ENCODE results near the gene LRRC42. TPM values are rescaled to one million over a fixed set of nuclear protein-coding genes. Genes with fewer than 3 reads are reported as not detected.

Gene LRRC42
- total and polyA plus RNA-seq, 9 of the 15 experiments (the other 6 are each of a cell fraction or from before 2014, with no cell fraction given): 17.3 to 51.9 (median 35.5) TPM

DNA sequence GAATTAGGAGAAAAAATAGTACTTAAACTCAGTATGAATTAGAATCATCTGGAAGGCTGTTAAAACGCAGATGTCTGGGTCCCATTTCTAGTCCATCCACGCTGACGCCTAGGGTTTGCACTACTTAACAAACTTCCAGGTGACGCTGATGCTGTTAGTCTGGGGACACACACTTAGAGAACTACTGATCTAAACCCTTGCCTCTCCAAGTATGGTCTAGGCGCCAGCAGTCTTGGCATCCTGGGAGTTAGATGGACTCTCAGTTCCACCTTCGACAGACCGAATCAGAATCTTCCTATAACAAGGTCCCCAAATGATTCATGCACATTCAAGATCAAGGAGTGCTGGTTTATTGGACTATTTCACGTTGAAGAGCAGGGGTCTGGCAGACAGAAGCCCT is 40.6 kb upstream of the LRRC42 start:
- FAIRE-seq (no peak), DNase-seq (ENCODE audit: extremely low read depth in 1 of 4, low spot score in 3 of 4) (no peak), ATAC-seq (no peak)
- Histone ChIP-seq H4K20me1 (replicated peaks; ENCODE audit: control insufficient read depth, insufficient read depth, low read length) (0 out of 2 replicates have a peak, but pooled peaks cover 4% of the 10 kb centered on the region), H2AFZ (ENCODE audit: low read depth, low read length) (no peak overlapping the region), H3K79me2 (ENCODE audit: control insufficient read depth, insufficient read depth, low read length) (no peaks in the 10 kb centered on the region), H3K9me3 (replicated peaks; ENCODE audit: control insufficient read depth, insufficient read depth, low read depth, low read length) (no peaks in the 10 kb centered on the region), H3K9ac (ENCODE audit: insufficient read depth in 1 of 2, low read depth in 2 of 2, low read length in 2 of 2) (no peak overlapping the region), H3K27me3 (ENCODE audit: control insufficient read depth in 2 of 2, insufficient read depth in 2 of 2, low read length in 2 of 2) (no peaks in the 10 kb centered on the region), H3K4me2 (ENCODE audit: insufficient read depth, low read length) (no peak overlapping the region), H3K4me3 (no peak overlapping the region), H3K27ac (ENCODE audit: extremely low read depth, low read depth, low read length) (no peak overlapping the region), H3K36me3 (ENCODE audit: control insufficient read depth, insufficient read depth, low read length) (no peaks in the 10 kb centered on the region), H3K9me1 (ENCODE audit: control insufficient read depth, insufficient read depth, low read length) (no peaks in the 10 kb centered on the region), H3K4me1 (replicated peaks in 1 of 2; ENCODE audit: control insufficient read depth in 2 of 2, insufficient read depth in 2 of 2, low read length in 2 of 2) (no peaks in the 10 kb centered on the region)
- ChIA-PET POLR2A (no interaction called here), CTCF (ENCODE audit: low intra/inter-chr PET ratio) (no interaction called here)
- intact Hi-C loops (cut with micrococcal nuclease): no loop called here
- 74% methylated on average over 8 of the region's 8 CpGs for WGBS (ENCODE audit: insufficient coverage, low coverage, missing lambda C conversion rate)
- in situ Hi-C loops (cut with MboI): no loop called here
- no TSS peak for BruUV-seq (replicated peaks)
- TF ChIP-seq THRAP3 (IDR thresholded peaks at IDR 0.05; ENCODE audit: borderline replicate concordance) (no peak), NEUROD1 (IDR thresholded peaks at IDR 0.05; ENCODE audit: borderline replicate concordance, low read depth, low read length, partially characterized antibody) (no peak), KAT7 (CRISPR knock-in tag; IDR thresholded peaks at IDR 0.05; ENCODE audit: borderline replicate concordance) (no peak), CBX8 (IDR thresholded peaks at IDR 0.05; ENCODE audit: borderline replicate concordance, extremely low read depth, low read depth, low read length, poor library complexity, severe bottlenecking) (no peak), MIER1 (IDR thresholded peaks at IDR 0.05; ENCODE audit: low read depth) (no peak)
- TF ChIP-seq, protein P1, sequence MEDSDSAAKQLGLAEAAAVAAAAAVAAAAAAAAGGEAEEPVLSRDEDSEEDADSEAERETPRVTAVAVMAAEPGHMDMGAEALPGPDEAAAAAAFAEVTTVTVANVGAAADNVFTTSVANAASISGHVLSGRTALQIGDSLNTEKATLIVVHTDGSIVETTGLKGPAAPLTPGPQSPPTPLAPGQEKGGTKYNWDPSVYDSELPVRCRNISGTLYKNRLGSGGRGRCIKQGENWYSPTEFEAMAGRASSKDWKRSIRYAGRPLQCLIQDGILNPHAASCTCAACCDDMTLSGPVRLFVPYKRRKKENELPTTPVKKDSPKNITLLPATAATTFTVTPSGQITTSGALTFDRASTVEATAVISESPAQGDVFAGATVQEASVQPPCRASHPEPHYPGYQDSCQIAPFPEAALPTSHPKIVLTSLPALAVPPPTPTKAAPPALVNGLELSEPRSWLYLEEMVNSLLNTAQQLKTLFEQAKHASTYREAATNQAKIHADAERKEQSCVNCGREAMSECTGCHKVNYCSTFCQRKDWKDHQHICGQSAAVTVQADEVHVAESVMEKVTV (CRISPR knock-in tag; IDR thresholded peaks at IDR 0.05): no peak

All from K562 (cell line).